Skin of body (tissue), 2 donors: ENCODE results near the gene USP38. TPM values are rescaled to one million over a fixed set of nuclear protein-coding genes. Genes with fewer than 3 reads are reported as not detected.
"Not testable (repeated sequence)": the region's sequence is repeated elsewhere in the genome, so short reads cannot be mapped to it uniquely, and the experiment has no call there.

Experiments used
- DNase-seq: peaks from one replicate; lab custom pipeline; 2025; lab: John Stamatoyannopoulos, UW
- total RNA-seq: library from RNA; depleted of rRNA; stranded (reverse); fragments of >200 nt; gene quantifications from one replicate; pipeline ENCODE4 v1.2.3, GENCODE V29; 2014

Gene USP38
- total RNA-seq, 1 donor from 2014 or later: 16.6 TPM

DNA sequence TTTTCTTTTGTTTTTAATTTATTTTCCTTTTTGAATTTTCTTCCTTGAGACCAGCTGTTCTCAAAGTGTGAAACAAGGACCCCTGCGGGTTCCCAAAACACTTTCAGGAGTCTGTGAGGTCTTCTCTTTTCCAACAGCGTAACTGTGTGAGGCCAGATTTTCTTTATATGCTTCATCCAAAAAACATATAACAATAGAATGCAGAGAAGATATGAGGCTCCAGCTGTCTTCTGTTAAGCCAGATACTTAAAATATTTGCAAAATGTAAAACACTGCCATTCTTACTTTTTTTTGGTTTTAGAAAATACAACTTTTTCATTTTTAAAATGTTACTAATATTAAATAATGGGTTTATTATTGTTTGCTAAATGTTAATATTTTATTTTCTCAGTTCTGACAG is 27.8 kb downstream of the USP38 start:
- no peak for DNase-seq

DNA sequence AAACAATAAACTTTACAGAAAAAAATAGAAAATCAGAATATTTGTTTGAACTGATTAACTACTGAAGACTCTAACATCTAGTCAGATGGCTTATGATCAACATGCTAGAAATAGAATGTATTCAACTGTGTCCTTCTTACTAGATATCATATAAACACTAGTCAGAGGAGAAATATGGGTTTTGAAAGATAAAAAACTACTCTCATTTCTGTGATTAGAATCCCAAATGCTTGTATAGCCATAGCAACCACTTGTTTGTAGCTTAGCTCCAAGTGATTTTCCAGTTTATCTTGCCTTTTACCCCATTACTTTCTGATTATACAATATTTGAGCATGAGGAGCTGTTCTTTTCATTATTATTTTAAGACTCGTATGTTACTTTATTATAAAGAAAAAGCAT is 31.2 kb downstream of the USP38 start:
- DNase-seq: no peak

GRCh38 chr4:143224255-143224654 is 39.5 kb downstream of the USP38 start:
- no peak for DNase-seq

DNA sequence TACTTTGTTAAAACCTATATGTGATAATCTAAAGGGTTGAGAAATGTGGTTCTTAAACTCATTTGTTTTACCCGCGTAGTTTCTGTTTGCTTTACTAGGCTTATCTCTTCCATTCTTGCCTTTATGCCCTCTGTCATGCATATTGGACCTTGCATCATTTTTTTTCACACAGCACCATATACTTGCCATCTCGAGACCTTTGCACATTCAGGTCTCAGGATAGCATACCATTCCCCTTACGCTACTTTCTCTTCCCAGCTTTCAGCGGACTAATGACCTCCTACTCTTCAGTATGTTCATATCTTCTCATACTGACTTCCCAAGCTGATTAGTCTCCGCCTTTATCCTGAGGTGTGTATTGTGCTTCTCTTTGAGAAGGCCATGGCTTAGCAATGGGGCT is 40.5 kb downstream of the USP38 start:
- DNase-seq: no peak

DNA sequence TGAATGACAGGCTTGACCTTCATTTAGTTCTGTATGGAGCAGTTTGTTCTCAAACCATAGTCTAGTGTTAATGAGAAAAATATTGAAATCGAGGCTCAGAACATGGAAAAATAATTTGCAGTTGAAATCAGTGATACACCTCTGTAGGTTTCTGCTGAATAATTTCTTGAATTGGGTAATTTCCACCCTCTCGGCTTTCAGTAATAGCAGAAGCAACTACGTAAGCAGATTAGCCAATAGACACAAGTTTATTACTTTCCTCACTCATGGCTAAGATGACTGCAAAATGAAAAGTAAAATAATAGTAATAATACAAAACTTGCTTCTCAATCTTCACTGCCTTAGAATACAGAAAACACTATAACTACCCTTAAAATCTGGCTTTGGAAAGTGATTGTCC is 46.0 kb downstream of the USP38 start:
- DNase-seq: no peak

GRCh38 chr4:143232277-143232676 is 47.6 kb downstream of the USP38 start:
- no peak for DNase-seq

- DNase-seq: no peak
Measured at GRCh38 chr4:143234153-143234552, 49.4 kb downstream of the USP38 start.

DNA sequence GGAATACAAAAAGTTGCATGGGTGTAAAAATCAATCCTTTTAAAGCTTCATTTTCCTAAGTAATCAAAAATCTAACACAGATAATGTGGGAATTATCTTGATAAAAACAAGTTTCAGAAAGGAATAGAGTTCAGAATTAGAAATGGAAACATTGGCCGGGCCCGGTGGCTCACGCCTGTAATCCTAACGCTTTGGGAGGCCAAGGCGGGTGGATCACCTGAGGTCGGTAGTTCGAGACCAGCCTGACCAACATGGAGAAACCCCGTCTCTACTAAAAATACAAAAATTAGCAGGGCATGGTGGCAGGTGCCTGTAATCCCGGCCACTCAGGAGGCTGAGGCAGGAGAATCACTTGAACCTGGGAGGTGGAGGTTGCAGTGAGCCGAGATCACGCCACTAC is 52.5 kb downstream of the USP38 start:
- DNase-seq: not testable (repeated sequence)

DNA sequence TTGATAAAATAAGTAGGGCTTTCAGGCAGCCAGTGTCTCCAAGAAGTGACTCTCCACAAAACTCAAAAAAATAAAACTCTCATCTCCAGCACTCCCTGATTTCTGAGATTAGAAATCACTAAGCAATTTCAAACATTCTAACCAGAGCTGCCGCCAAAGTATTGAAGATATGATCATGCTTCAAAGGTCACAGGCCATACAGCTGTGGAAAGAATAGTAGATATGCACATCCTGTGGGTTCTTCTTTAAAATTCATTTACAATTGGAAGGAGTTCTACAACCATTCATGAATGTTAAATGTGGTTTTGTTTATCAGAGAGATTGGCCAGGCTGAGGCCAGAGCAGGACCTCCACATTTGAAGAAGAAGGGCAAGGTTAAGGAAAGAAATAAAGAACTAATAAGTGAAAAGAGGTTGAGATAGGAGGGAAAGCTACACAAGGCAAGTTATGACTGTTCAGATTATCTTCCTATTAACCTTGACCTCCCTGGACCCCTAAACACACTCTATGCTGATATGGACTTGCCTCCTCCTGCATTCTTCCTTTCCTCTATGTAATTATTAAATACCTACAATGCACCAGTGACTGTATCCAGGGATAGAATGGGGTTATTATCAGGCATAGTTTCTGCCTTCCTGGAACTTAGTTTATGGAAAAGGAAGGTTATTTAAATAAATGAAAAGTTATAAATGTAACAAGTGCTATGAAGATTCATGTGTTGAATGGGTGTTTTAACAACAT is 56.4 kb downstream of the USP38 start:
- DNase-seq: no peak

- DNase-seq: no peak
Measured at GRCh38 chr4:143241892-143242291, 57.2 kb downstream of the USP38 start.

DNA sequence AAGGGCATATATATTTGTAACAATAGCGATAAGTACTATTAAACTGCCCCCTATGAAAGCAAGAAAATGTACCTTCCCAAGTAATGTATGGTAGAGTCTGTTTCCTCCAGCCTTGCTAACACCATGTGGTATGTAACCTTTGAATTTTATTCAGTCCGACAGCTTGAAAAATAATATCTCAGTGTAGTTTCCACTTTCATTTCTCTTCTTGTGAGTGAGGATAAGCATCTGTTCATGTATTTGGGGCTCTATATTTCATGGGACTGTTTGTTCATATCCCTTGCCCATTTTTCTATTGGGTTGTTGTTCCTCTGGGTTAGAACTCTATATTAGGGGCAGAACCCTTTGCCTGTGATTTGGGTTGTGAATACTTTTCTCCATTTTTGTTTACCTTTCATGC is 58.3 kb downstream of the USP38 start:
- no peak for DNase-seq

- DNase-seq: no peak
Measured at GRCh38 chr4:143246977-143247376, 62.3 kb downstream of the USP38 start.

- no peak for DNase-seq
Measured at GRCh38 chr4:143247866-143248265, 63.1 kb downstream of the USP38 start.

GRCh38 chr4:143248827-143249226 is 64.1 kb downstream of the USP38 start:
- DNase-seq: no peak

DNA sequence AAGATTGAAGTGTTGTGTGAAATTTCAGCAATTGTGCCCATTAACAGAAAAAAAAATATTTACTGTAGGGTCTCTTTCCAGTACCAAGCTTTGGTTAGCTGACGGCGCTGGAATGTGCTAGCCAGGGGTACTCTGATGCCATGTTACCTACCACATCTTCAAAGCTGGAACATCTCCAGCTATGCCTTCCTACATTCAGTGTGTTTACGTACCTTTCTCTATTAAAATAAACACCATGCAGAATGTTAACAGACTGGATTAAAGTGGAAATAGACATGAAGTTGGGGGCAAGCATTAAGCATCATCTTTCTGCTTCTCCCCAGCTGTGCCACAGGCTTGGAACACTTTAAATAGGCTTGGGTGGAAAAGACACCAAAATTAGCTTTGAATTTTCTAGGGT is 65.9 kb downstream of the USP38 start:
- DNase-seq: no peak

DNA sequence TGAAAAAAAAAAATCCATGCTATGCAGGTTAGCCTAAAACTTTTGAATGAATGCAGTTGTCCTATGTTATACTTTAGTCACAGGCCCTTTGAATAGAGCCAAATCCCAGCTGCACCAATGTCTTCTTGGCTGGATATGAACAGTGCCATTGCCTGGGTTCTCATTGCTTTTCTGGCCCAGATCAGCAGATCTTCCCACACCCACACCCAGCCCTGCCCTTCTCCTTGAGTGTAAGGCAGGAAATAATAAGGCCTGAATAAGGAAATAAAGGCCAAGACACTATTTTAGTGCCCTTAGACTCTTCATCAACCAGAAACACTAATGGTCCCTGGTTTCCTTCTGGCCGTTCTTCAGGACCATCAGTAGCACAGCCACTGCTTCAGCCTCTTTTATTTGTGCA is 66.6 kb downstream of the USP38 start:
- no peak for DNase-seq

DNA sequence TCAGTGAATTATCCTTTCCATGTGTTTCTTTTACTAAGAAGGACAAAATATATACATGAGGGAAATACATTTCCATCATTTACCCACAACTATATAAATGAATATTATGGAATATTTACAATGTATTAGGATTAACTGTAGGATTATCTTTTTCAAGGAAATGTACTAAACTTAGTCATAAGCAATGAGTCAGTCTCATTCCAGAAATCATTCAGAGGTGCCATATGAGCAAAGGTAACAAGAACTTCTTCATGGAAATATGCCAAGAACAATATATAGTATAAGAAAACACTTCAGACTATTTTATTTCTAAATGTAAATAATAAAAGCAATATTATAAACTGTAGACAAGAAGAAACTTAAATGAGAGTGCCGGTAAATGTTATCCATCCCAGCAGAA is 67.1 kb downstream of the USP38 start:
- DNase-seq: no peak

DNA sequence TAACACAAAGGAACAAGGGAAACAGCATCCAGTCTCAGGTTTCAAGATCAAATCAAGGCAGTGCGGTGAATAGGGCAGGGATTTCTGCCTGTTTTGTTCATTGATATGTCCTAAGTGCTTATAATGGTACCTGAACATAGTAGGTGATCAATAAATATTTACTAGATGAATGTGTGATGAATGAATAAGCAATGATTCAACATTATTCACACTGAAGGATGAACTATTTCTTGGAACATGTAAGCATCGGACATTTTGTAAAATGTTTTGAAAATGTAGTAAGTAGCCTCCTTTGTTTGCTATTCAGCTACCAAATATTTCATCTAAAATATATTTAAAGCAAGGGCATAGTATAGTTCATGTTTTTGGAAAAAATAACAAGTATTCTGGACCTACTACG is 67.8 kb downstream of the USP38 start:
- no peak for DNase-seq

GRCh38 chr4:143253166-143253565 is 68.4 kb downstream of the USP38 start:
- no peak for DNase-seq

GRCh38 chr4:143254491-143255226 is 69.9 kb downstream of the USP38 start:
- DNase-seq: no peak

DNA sequence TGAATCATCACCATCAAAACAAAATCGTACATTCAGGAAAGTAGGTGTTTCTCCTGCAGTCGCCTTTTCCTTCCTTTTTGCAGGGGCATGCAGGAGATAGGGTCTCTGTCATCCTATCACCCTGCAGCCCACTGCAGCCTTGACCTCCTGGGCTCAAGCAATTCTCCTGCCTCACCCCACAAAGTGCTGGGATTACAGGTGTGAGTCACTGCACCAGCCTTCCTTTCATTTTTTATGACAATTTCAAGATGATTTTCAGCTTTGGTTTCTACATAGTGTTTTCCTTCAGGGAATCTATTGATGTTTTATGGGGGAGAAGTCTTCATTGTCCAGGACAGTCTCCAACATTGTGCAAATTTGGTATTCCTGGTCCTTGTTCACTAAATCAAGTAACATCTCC is 71.7 kb downstream of the USP38 start:
- no peak for DNase-seq

- no peak for DNase-seq
Measured at GRCh38 chr4:143257356-143257755, 72.6 kb downstream of the USP38 start.

- no peak for DNase-seq
Measured at GRCh38 chr4:143260750-143261149, 76.0 kb downstream of the USP38 start.
